Transverse colon (tissue), 4 donors: ENCODE measurements around the gene PCBP3. TPM values are rescaled to one million over a fixed set of nuclear protein-coding genes. Genes with fewer than 3 reads are reported as not detected.

ENCODE experiments used
- DNase-seq: peaks from one replicate; pipeline ENCODE4 v3.0.0-alpha.2; 2019
- H3K27ac ChIP-seq, 4 donors: fragments of 200-600 bp; sonication (generic); 2 replicates each; pipeline ENCODE4 v1.5.1; 2016 to 2018; ENCODE audit warnings: inconsistent platforms in 4 of 4
- H3K27me3 ChIP-seq: fragments of 200-600 bp; sonication (generic); 2 replicates; pipeline ENCODE4 v1.5.1; 2017; ENCODE audit warnings: inconsistent platforms
- H3K36me3 ChIP-seq, 4 donors: fragments of 200-600 bp; sonication (generic); 2 replicates each; pipeline ENCODE4 v1.5.1; 2017 to 2019; ENCODE audit warnings: inconsistent platforms in 4 of 4
- H3K4me1 ChIP-seq, 4 donors: fragments of 200-600 bp; sonication (generic); 2 replicates each; pipeline ENCODE4 v1.5.1; 2017 to 2020; ENCODE audit warnings: inconsistent platforms in 4 of 4
- H3K4me3 ChIP-seq, 4 donors: fragments of 200-600 bp; sonication (generic); 1 replicate in 1 of 4; 2 replicates in 3 of 4; pipeline versions ENCODE4 v1.5.1 to v1.6.1; 2017 to 2019; ENCODE audit warnings: inconsistent platforms in 4 of 4
- H3K9me3 ChIP-seq, 2 donors: fragments of 200-600 bp; sonication (generic); 2 replicates each; pipeline ENCODE4 v1.5.1; 2017 to 2019; ENCODE audit warnings: inconsistent platforms in 2 of 2
- CTCF ChIP-seq, 5 experiments: fragments of 200-600 bp in 3 of 5; fragments of 450-650 bp in 2 of 5; sonication (generic) in 3 of 5; IDR thresholded peaks; 1 replicate in 2 of 5; 2 replicates in 3 of 5; pipeline ENCODE4 v1.5.1; 2016 to 2017; ENCODE audit warnings: antibody characterized with exemption in 5 of 5, inconsistent platforms in 3 of 5, mild to moderate bottlenecking in 2 of 5, moderate library complexity in 1 of 5
- EP300 ChIP-seq: sonication (generic); formaldehyde crosslinking; IDR thresholded peaks from one replicate; pipeline ENCODE4 v1.6.1; 2017; ENCODE audit warnings: antibody characterized with exemption, low read depth
- POLR2A ChIP-seq: fragments of 450-650 bp; IDR thresholded peaks from one replicate; pipeline ENCODE4 v1.6.1; 2016; ENCODE audit warnings: antibody characterized with exemption, mild to moderate bottlenecking, moderate library complexity
- POLR2AphosphoS5 ChIP-seq, 3 donors: sonication (generic); formaldehyde crosslinking; IDR thresholded peaks; one replicate each; pipeline ENCODE4 v1.6.1; 2016; ENCODE audit warnings: antibody characterized with exemption in 3 of 3
- WGBS, 2 donors: methylation state at CpG; one replicate each; pipeline ENCODE4 v1.1.5; 2018; ENCODE audit warnings: low coverage in 1 of 2; 5-methylcytosine and 5-hydroxymethylcytosine counted together
- in situ Hi-C, 4 donors: fragments of 200-750 bp; cut with MboI; loops; one replicate each; pipeline versions ENCODE4 v1.15.0 to v1.15.1; 2017; ENCODE audit warnings: low sequenced_read_pairs in 3 of 4, low pct_ligation_motif_present in 1 of 4, low pct_unique_long_range_greater_than_20kb in 1 of 4
- intact Hi-C: fragments of 100-400 bp; cut with DNase I; formaldehyde crosslinking; loops from one replicate; pipeline ENCODE4 v1.15.1; 2023; ENCODE audit warnings: low total_unique reads
- total RNA-seq, 4 donors: library from RNA; depleted of rRNA; stranded (reverse); fragments of >200 nt; gene quantifications; one replicate each; pipeline ENCODE4 v1.1.0, GENCODE V29; 2016

The PCBP3 gene
- total RNA-seq, 4 donors from 2014 or later: 0.80 to 7.8 (median 5.3) TPM

- no peaks in the 10 kb centered on the region for H3K27me3 ChIP-seq
- no peak for TF ChIP-seq POLR2A
Measured at GRCh38 chr21:45769294-45769693, 125.8 kb downstream of the PCBP3 start.

GRCh38 chr21:45769896-45770295 is 126.4 kb downstream of the PCBP3 start:
- no peaks in the 10 kb centered on the region for H3K4me1 ChIP-seq
- H3K9me3 ChIP-seq: no peaks in the 10 kb centered on the region
- no peak overlapping the region for H3K4me3 ChIP-seq
- in situ Hi-C loops (no loop called here), intact Hi-C loops (no loop called here)
- no peak for DNase-seq
- H3K27ac ChIP-seq: no peak overlapping the region
- no peaks in the 10 kb centered on the region for H3K36me3 ChIP-seq
- WGBS, 2 donors: 76 to 89% methylated on average over 12 to 16 of the region's 16 CpGs
- H3K27me3 ChIP-seq: no peaks in the 10 kb centered on the region
- no peak for TF ChIP-seq POLR2A
- no peak for TF ChIP-seq EP300
- TF ChIP-seq CTCF (IDR thresholded peaks at IDR 0.05): no peak

More at GRCh38 chr21:45769294-45769693, 125.8 kb downstream of the PCBP3 start:
- Histone ChIP-seq H3K36me3 (no peaks in the 10 kb centered on the region), H3K9me3 (no peaks in the 10 kb centered on the region), H3K4me3 (no peak overlapping the region), H3K4me1 (no peaks in the 10 kb centered on the region), H3K27ac (no peak overlapping the region)
- 92% methylated on average over 14 of the region's 14 CpGs; no CpG with 5 or more reads in 1 of the 2 donors for WGBS, 2 donors
- in situ Hi-C loops: no loop called here
- no peak for DNase-seq
- intact Hi-C loops: no loop called here

- DNase-seq: no peak
- Histone ChIP-seq H3K9me3 (peaks cover 4 to 7% of the 10 kb centered on the region in 2 donors), H3K27ac (no peak overlapping the region), H3K4me3 (no peak overlapping the region), H3K27me3 (no peaks in the 10 kb centered on the region), H3K36me3 (no peaks in the 10 kb centered on the region), H3K4me1 (no peaks in the 10 kb centered on the region)
- intact Hi-C loops: no loop called here
- TF ChIP-seq CTCF (IDR thresholded peaks at IDR 0.05) (no peak), POLR2A (no peak), EP300 (no peak), POLR2AphosphoS5 (IDR thresholded peaks at IDR 0.05) (no peak)
- in situ Hi-C loops: no loop called here
Measured at GRCh38 chr21:45772180-45772579, 128.7 kb downstream of the PCBP3 start.

GRCh38 chr21:45774291-45774690 is 130.8 kb downstream of the PCBP3 start:
- Histone ChIP-seq H3K36me3 (no peaks in the 10 kb centered on the region), H3K9me3 (peaks cover 8 to 9% of the 10 kb centered on the region in 2 donors), H3K4me1 (no peaks in the 10 kb centered on the region), H3K27ac (no peak overlapping the region), H3K4me3 (no peak overlapping the region), H3K27me3 (no peaks in the 10 kb centered on the region)
- 83 to 84% methylated on average over 5 of the region's 5 CpGs for WGBS, 2 donors
- in situ Hi-C loops (no loop called here), intact Hi-C loops (no loop called here)
- no peak for DNase-seq
- TF ChIP-seq CTCF (IDR thresholded peaks at IDR 0.05) (no peak), POLR2A (no peak), POLR2AphosphoS5 (IDR thresholded peaks at IDR 0.05) (no peak), EP300 (no peak)

- no peaks in the 10 kb centered on the region for H3K4me1 ChIP-seq
- 78 to 100% methylated on average over 1 of the region's 1 CpG for WGBS, 2 donors
- TF ChIP-seq CTCF (IDR thresholded peaks at IDR 0.05) (no peak), EP300 (no peak), POLR2A (no peak), POLR2AphosphoS5 (IDR thresholded peaks at IDR 0.05) (no peak)
- peaks cover 8 to 9% of the 10 kb centered on the region in 2 donors for H3K9me3 ChIP-seq
- no peak for DNase-seq
- H3K4me3 ChIP-seq: no peak overlapping the region
- in situ Hi-C loops: no loop called here
- no peaks in the 10 kb centered on the region for H3K27me3 ChIP-seq
- no peak overlapping the region for H3K27ac ChIP-seq
- intact Hi-C loops: no loop called here
- no peaks in the 10 kb centered on the region for H3K36me3 ChIP-seq
Measured at GRCh38 chr21:45776971-45777370, 133.4 kb downstream of the PCBP3 start.
